HFFc6 (cell line): Measurements from ENCODE around the gene HS1BP3. TPM values are rescaled to one million over a fixed set of nuclear protein-coding genes. Genes with fewer than 3 reads are reported as not detected.

Experiments
- DNase-seq: peaks from one replicate; pipeline ENCODE4 v3.0.0-alpha.2; 2018
- H3K27ac Mint-ChIP-seq: 2 replicates; pipeline ENCODE4 v1.8.0; 2020; ENCODE audit warnings: mild to moderate bottlenecking, mixed read lengths
- H3K27me3 Mint-ChIP-seq: 2 replicates; pipeline ENCODE4 v1.8.0; 2021; ENCODE audit warnings: mild to moderate bottlenecking, moderate library complexity, mixed read lengths; ENCODE audit not compliant: insufficient read depth
- H3K36me3 Mint-ChIP-seq: 2 replicates; pipeline ENCODE4 v1.8.0; 2021; ENCODE audit warnings: low read depth, mixed read lengths
- H3K4me1 Mint-ChIP-seq: 2 replicates; pipeline ENCODE4 v1.8.0; 2020; ENCODE audit warnings: low read depth, mixed read lengths
- H3K4me3 Mint-ChIP-seq: 2 replicates; pipeline ENCODE4 v1.8.0; 2020; ENCODE audit warnings: mild to moderate bottlenecking, moderate library complexity, mixed read lengths
- H3K9me3 Mint-ChIP-seq: 2 replicates; pipeline ENCODE4 v1.8.0; 2020; ENCODE audit warnings: mild to moderate bottlenecking, mixed read lengths
- CTCF ChIP-seq: fragments of 200-600 bp; sonication (generic); IDR thresholded peaks from 2 replicates; pipeline ENCODE4 v1.5.0; 2021; ENCODE audit warnings: antibody characterized with exemption, mild to moderate bottlenecking
- total RNA-seq, 6 experiments: library from RNA; stranded (reverse); fragmentation: NEBNext Ultra II Directional; extraction: Animal tissue kit (Norgen Biotek cat#: 25700); gene quantifications; 2 replicates in 1 of 6; 3 replicates in 5 of 6; pipeline ENCODE4 v1.2.3, GENCODE V29; 2021

HS1BP3 gene
- total RNA-seq, 6 experiments from 2014 or later = 12.7 to 17.3 (median 15.8) TPM

GRCh38 chr2:20635113-20635510 is 15.8 kb downstream of the HS1BP3 start:
- TF ChIP-seq CTCF = no peak
- no peaks in the 10 kb centered on the region for H3K9me3 Mint-ChIP-seq
- H3K27me3 Mint-ChIP-seq = peaks cover 5% of the 10 kb centered on the region; the same call in 1 of the 2 replicates
- H3K4me1 Mint-ChIP-seq = peaks cover 25% of the 10 kb centered on the region
- no peaks in the 10 kb centered on the region for H3K36me3 Mint-ChIP-seq
- DNase-seq = no peak
- H3K4me3 Mint-ChIP-seq = no peak overlapping the region
- H3K27ac Mint-ChIP-seq = peak overlapping the region; percentile 41

- Mint-ChIP-seq H3K27me3 (peaks cover 5% of the 10 kb centered on the region; the same call in 1 of the 2 replicates), H3K27ac (no peak overlapping the region), H3K9me3 (no peaks in the 10 kb centered on the region), H3K4me1 (peaks cover 25% of the 10 kb centered on the region), H3K4me3 (no peak overlapping the region), H3K36me3 (no peaks in the 10 kb centered on the region)
- TF ChIP-seq CTCF = no peak; the same call in 1 of the 2 replicates
- DNase-seq = peak; percentile 56
Observed at GRCh38 chr2:20634507-20635112, 16.3 kb downstream of the HS1BP3 start.

- peaks cover 5% of the 10 kb centered on the region; the same call in 1 of the 2 replicates for H3K27me3 Mint-ChIP-seq
- TF ChIP-seq CTCF = no peak
- H3K9me3 Mint-ChIP-seq = no peaks in the 10 kb centered on the region
- H3K36me3 Mint-ChIP-seq = no peaks in the 10 kb centered on the region
- DNase-seq = no peak
- no peak overlapping the region for H3K4me3 Mint-ChIP-seq
- H3K4me1 Mint-ChIP-seq = peaks cover 25% of the 10 kb centered on the region
- no peak overlapping the region for H3K27ac Mint-ChIP-seq
Observed at GRCh38 chr2:20633794-20634506, 16.9 kb downstream of the HS1BP3 start.

GRCh38 chr2:20633001-20633400 is 17.9 kb downstream of the HS1BP3 start:
- peaks cover 6% of the 10 kb centered on the region; the same call in 1 of the 2 replicates for H3K27me3 Mint-ChIP-seq
- peaks cover 25% of the 10 kb centered on the region for H3K4me1 Mint-ChIP-seq
- H3K27ac Mint-ChIP-seq = no peak overlapping the region
- no peak for TF ChIP-seq CTCF
- no peaks in the 10 kb centered on the region for H3K36me3 Mint-ChIP-seq
- H3K4me3 Mint-ChIP-seq = no peak overlapping the region
- no peaks in the 10 kb centered on the region for H3K9me3 Mint-ChIP-seq
- DNase-seq = no peak

DNA sequence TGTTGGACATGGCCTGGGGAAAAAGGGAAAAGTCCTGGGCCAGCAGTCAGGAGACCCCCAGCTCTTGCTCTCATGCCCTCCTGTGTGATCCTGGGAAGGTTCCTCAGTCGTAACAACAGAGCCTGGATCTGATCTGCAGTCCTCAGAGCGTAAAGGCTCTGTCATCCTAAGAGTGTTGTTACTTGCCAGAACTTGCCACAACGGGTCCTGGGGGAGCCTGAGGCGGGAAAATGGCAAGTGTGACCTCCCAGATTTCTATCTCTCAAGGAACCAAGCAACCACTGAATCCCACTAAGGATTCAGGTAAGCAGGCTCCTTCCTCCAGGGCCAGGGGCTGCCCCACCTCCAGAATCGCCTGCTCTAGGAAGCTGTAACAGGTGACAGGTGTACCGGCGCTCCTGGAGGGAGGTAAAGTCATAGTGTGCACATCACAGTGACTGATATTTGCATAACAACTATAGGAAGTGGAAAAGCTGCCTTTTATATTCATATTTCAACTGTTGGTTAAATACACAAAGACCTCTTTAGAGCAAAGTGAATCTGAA is 18.4 kb downstream of the HS1BP3 start:
- DNase-seq = no peak
- Mint-ChIP-seq H3K4me1 (peaks cover 25% of the 10 kb centered on the region), H3K4me3 (no peak overlapping the region), H3K27ac (no peak overlapping the region), H3K27me3 (peaks cover 6% of the 10 kb centered on the region; the same call in 1 of the 2 replicates), H3K36me3 (no peaks in the 10 kb centered on the region), H3K9me3 (no peaks in the 10 kb centered on the region)
- no peak for TF ChIP-seq CTCF
